AG09319 (cell line): Measurements from ENCODE around the gene DCTPP1.

Experiments
- DNase-seq: peaks from one replicate; pipeline ENCODE4 v3.0.0-alpha.2; 2010; ENCODE audit warnings: low read depth; ENCODE audit errors: extremely low read depth
- TF ChIP-seq, protein P1 (sequence below): IDR thresholded peaks from 2 replicates; pipeline ENCODE4 v1.5.1; 2011; ENCODE audit warnings: low read depth, mild to moderate bottlenecking, inconsistent platforms, low read length, moderate library complexity

The DCTPP1 gene

DNA sequence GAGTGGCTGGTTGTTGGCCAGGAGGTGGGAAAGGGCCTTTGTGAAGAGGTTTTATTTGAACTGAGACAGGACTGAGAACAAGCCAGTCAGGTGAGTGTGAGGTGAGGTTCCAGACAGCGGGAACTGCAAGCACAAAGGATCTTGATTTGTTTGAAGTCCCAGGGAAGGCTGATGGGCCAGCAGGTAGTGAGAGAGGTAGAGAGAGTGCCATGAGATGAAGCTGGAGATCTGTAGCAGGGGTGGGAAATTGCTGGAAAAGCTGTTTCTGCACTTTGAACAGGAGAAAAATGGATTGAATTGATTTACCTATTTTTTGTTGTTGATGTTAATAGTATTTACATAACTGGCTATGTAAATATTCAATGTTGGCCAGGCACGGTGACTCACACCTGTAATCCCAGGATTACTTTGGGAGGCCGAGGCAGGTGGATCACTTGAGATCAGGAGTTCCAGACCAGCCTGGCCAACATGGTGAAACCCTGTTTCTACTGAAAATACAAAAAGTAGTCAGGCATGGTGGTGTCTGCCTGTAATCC, 7.7 kb upstream of the DCTPP1 start:
- TF ChIP-seq, protein P1, sequence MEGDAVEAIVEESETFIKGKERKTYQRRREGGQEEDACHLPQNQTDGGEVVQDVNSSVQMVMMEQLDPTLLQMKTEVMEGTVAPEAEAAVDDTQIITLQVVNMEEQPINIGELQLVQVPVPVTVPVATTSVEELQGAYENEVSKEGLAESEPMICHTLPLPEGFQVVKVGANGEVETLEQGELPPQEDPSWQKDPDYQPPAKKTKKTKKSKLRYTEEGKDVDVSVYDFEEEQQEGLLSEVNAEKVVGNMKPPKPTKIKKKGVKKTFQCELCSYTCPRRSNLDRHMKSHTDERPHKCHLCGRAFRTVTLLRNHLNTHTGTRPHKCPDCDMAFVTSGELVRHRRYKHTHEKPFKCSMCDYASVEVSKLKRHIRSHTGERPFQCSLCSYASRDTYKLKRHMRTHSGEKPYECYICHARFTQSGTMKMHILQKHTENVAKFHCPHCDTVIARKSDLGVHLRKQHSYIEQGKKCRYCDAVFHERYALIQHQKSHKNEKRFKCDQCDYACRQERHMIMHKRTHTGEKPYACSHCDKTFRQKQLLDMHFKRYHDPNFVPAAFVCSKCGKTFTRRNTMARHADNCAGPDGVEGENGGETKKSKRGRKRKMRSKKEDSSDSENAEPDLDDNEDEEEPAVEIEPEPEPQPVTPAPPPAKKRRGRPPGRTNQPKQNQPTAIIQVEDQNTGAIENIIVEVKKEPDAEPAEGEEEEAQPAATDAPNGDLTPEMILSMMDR: no peak
- no peak for DNase-seq

DNA sequence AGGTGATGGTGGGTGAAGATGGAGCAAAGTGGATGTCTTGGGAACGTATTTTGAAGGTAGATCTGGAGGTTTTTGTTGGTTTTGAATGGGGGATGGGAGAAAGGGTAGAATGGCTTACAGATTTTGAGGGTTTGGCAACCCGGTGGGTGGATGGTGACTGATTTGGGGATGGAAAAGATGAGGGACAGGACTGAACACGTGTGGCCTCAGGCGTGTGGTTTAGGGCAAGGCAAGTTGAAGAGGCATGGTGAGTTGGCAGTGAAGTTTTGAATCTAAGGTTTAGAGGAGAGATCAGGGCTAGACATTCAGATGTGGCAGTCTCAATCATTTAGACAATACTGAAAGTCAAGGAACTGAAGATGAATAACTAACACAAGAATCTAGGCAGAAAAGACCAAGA, 5.0 kb upstream of the DCTPP1 start:
- TF ChIP-seq, protein P1: no peak
- DNase-seq: no peak

DNA sequence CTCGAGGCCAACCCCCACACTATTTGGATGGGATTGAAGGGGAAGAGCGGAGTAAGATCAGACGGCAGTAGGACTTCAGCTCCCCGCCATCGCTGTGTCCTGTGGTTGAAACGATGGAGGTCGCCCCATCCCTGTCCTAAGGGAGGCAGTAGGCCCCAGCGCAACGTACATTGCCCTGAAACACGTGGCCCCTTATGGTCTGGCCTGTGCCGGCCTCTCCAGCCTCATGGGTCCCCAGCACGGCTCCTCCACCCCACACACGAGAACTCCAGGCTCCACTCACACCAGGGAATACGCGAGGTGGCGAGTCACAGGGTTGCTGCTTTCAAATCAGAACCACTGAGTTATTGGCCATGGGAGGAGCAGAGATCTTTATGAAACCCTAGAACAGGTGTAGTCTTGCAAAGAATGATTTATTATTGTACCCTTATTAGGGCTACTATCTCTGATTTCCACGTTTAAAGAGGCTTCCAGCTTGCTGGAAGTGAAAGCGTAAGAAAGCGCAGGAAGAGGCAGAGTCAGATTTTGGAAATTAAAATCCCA, 669 bp upstream of the DCTPP1 start:
- no peak for DNase-seq
- TF ChIP-seq, protein P1: no peak

DNA sequence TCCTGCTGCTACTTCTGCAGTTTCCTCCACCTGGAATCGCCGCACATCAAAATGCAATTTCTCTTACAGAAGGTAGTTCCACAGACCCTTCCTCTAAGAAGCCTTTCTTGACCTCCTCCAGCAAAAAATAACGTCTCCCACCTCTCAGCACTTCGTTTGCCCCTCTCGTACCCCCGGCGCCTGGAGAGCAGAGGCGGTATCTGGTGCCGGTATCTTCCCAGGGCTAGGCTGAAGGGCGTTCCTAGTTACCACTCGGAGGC, 482 bp downstream of the DCTPP1 start:
- TF ChIP-seq, protein P1: no peak
- DNase-seq: no peak

DNA sequence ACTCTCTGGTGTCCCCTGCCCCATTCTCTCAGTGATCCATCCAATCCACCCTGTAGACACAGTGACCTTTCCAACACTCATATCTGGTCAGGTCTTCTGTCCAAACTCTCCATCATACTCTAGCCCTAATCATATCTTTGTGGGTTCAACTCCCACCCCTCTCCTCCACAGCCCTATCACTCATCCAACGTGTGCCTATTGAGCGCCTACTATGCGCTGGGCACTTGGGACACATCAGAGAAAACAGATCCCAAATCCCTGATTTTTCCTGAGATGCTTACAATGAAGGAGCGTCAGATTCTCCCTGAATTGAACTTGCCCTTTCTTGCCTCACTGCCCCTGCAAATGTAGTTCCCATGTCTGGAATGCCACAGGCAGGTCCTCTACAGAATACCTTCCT, 1.8 kb downstream of the DCTPP1 start:
- DNase-seq: no peak
- TF ChIP-seq, protein P1: no peak

DNA sequence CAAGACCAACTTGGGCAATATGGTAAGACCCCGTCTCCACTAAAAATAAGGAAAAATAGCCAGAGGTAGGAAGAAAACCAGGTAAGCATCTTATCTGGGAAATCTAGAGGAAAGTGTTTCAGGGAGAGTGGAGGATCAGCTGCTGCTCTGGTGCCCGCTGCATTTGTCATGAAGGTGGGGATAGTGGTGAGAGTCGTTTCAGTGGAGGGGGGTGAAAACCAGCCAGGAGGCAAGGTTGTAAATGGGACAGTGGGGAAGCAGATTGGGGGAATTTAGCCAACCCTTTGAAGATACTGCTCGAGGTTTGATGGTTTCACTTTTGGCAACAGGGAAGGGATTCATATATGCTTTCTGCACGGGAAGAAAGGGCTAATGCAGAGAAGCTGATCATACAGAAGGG, 8.8 kb downstream of the DCTPP1 start:
- TF ChIP-seq, protein P1: no peak
- DNase-seq: no peak

DNA sequence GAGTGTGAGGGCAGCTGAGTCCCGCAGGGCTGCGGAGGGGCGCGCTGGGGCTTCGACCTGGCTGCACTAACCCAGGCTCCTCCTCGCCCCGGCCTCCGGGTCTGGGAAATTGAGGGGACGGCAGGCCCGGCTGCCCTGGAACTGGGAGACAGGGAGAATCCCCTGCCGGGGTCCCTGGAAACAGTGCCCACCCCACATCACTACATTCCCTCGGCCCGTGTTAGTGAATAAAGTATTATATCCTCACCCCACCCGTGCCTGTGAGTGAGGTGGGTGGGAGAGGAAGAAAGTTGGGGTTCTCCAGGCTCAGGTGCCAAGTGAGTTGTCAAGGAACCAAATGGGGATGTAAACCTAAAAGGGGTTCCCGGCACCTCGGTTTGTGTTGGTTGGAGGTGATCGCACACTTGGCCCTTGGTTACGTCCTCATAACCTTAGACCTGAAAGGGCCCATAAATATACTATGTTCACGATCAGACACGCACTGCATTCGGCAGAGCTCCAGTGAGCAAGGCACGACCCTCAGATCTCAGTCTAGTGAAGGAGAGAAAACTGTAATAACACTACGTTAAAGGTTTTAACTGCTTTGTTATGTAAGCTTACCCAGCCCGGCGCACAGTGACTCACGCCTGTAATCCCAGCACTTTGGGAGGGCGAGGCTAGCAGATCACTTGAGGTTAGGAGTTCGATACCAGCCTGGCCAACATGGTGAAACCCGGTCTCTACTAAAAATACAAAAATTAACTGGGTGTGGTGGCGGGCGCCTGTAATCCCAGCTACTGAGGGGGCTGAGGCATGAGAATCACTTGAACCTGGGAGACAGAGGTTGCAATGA, 11.3 kb downstream of the DCTPP1 start:
- TF ChIP-seq, protein P1: no peak
- no peak for DNase-seq
